CD4-positive, alpha-beta T cell treated with Interleukin-17A for 1 hour (primary cell): ENCODE results near the gene PPP1R27.

Experiments
- DNase-seq: peaks from one replicate; pipeline ENCODE4 v3.0.0-alpha.2; 2020

The PPP1R27 gene

GRCh38 chr17:81834831-81835267 lies at the start of gene PPP1R27:
Gene PPP1R27 (minus strand): TSS chr17:81835050. CDS start chr17:81834953, 97 bp downstream.
- DNase-seq: no peak

DNA sequence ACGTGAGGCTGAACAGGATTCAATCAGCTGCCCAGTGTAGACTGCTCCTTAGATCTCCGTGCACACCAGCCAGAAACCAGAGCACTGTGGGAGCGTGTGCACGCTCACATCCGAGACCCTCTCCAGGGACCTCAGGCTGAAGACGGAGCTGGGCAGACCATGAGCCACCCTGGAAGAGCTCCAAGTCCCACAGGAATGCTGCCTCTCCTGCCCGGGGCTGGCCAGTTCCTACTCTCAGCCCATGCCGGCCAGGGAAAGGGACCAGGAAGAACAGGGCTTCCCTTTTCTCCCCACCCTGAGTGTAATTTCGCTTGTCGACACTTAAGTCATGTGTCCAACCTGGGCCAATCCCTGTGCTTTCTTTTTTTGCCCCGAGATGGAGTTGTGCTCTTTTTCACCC lies 49.7 kb upstream of the PPP1R27 start:
- no peak for DNase-seq

GRCh38 chr17:81879121-81879520 lies 44.3 kb upstream of the PPP1R27 start:
- no peak for DNase-seq

- no peak for DNase-seq
Observed at GRCh38 chr17:81878294-81878693, 43.4 kb upstream of the PPP1R27 start.

DNA sequence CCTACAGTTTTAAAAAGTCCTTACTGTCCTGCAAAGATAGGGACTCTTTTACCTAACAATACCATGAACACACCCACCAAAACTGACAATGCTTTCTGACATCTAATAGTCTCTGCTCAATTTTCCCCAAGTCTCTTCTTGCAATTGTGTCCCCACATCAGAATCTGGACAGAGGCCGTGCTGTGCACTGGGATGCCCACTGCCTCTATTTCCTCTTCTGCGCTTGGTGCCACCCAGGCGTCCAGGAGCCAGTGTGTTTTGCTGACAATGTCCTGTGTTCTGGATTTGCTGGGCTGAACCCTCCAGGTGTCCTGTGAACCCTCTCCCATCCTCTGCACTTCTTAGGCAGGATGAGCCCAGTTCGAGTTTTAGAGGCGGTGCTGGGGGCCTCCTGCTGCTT lies 42.7 kb upstream of the PPP1R27 start:
- DNase-seq: no peak

DNA sequence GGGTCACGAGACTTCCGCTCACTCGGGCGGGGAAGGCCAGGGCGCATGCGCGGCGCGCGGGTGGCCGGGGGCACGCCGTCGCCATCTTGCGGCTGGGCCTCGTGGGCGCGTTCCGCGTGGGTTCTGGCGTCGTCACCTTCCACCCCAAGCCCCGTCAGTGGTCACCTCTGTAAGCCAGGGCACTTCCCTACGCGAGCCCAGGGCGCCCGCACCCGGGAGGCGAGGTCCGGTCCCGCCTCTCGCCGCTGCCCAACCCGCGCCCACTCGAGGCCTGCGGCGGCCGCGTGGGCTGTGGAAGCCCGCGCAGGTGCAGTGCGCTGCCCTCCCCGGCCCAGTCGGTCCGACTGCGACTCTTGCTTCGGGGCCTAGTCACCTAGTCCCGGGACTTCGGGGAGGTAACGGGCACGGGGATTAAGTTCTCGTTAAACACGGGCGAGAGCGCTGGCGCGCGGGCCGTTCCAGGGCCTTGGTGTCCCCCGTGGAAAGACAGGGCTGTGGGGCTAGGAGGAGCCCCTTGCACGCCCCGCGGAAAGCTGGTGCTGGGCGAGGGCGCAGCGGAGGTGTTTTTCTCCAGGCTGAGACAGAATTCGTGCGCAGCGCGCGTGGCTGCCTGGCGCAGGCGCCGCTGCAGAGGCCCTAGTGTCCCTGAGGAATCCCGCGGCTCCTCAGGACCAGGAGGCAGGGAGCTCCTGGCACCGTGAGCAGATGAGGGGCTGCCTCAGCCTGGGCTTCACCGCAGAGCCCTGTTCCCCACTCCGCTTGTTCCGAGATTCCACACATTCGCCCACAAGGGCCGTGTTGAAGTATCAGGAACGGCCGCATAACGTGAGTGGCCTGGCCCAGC lies 36.8 kb upstream of the PPP1R27 start:
- peak; percentile 96 for DNase-seq

DNA sequence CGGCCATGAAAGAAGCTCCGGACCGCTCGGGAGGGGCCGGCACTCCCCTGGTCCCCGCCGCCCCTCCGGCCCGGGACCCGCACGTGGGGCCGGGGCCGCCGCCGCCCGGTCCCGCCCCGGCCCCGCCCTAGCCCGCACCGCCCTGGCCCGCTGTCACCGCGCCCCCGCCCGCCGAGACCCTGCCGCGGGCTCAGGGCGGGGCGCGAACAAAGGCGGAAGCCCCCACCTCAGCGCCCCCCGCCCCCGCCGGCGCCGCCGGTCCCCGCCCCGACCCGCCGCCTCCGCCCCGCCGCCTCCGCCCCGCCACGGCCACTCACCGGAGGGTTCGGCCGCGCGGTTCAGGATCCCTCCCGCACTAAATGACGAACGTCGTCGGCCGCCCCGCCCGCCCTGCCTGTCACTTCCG lies 36.1 kb upstream of the PPP1R27 start, which contains the start of gene ARHGDIA:
TSS of gene ARHGDIA (minus strand) at position 357 of the 406 bp plus-strand sequence. CDS start 1,407 bp downstream, outside the sequence.
- no peak for DNase-seq

GRCh38 chr17:81870131-81870980 lies 35.5 kb upstream of the PPP1R27 start:
- DNase-seq: peak; percentile 59

GRCh38 chr17:81869221-81870130 lies 34.6 kb upstream of the PPP1R27 start:
- DNase-seq: peak; percentile 35

DNA sequence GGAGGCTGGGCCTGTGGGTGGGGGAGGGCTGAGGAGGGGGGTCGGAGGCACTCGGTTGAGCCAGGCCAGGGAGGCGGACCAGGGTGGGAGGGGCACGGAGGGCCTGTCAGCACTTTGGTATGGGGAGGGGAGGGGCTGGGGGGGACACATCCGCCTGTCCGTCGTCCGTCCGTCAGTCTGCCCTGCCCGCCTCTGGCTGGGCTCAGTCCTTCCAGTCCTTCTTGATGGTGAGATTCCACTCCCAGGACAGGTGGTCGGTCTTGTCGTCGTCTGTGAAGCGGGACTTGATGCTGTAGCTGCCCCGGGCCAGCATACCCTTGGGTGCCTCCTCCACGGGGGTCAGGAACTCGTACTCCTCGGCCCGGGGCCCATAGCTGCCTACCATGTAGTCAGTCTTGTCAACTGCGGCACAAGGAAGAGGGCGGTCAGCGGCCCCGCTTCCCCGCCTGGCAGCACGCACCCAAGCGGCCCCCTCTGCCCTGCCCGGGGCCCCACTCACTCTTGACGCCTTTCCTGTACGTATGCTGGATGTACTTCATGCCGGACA lies 33.9 kb upstream of the PPP1R27 start:
- DNase-seq: no peak

DNA sequence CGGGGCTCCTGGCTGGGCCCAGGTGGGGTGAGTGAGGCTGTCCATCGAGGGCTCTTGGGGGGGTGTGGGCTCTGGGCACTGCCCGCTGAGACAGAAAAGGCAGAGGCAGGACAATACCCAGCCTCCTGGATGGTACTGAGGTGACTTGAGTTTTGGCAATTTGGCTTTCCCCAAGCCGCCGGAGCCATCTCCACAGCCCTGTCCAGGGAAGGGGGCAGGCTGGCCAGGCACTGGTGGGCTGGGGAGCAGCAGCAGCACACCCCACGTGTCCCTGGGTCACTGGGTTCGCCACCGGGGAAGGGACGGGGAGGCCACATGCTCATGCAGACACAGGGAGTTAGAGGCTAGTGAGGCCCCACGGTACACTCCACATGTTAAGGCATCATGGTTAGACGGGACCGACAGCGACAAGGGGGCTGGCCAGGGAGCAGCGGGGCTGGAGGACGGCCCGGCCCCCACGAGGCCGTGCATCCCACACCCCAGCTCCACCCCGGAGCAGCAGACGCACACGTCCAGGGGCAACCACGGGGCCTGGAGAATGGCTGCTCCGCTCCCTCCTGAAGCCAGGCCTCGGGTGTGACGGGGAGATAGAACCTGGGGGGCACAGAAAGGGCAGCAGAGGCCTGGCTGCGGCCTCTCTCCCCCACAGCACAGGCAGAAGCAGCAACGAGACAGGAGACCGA lies 33.3 kb upstream of the PPP1R27 start:
- DNase-seq: no peak

GRCh38 chr17:81867170-81867990 lies 32.5 kb upstream of the PPP1R27 start:
- DNase-seq: peak; percentile 38

GRCh38 chr17:81866440-81867169 lies 31.8 kb upstream of the PPP1R27 start:
- peak; percentile 29 for DNase-seq

DNA sequence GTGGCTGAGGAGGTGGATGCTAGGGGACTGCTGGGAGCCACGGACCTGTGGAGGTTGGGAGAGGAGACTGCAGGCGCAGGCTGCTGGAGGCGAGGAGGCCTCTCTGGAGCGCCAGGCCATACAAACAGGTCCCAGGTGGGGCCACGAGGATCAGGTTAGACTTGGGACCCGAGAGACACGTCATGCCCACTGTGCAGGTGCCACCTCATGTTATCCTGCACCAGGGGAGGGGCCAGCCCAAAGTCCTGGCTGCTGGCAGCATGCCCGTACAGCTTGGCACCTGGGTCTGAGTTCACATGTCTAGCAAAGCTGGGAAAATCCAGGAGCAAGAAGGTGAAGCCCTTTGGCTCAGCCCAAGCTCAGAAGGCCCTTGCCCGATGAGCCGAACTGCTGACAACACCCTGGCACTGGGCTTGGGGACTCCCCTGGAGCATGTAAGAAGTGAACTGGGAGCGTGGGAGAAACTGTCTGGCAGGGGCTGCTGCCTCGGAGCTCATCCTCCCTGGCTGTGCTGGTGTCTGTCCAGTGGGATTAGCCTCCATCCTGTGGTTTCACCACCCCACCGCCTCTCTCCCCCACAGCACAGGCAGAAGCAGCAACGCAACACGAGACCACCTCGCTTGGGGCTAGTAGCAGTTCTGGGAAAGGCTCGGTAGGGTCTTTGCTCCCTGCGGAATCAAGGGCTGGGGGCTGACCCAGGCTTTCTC lies 31.0 kb upstream of the PPP1R27 start:
- peak; percentile 22 for DNase-seq

DNA sequence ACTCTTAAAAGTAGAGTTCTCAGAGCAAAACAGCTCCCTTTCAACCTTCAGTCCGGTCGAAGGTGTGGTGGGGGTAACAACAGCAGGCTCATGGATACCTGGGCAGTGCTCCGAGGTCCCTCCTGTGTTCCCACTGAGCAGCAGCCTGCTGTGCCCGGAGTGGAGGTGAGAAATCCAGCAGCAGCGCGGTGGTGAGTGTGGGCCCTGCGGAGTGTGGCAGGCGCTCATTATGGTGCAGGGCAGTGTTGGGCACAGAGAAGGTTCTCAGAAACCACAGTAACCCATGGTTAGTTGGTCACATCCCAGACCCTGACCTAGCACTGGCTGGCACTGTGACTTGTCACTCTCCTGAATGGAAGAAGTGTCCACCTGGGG lies 30.5 kb upstream of the PPP1R27 start:
- DNase-seq: no peak

- DNase-seq: no peak
Observed at GRCh38 chr17:81863833-81864768, 29.3 kb upstream of the PPP1R27 start.

DNA sequence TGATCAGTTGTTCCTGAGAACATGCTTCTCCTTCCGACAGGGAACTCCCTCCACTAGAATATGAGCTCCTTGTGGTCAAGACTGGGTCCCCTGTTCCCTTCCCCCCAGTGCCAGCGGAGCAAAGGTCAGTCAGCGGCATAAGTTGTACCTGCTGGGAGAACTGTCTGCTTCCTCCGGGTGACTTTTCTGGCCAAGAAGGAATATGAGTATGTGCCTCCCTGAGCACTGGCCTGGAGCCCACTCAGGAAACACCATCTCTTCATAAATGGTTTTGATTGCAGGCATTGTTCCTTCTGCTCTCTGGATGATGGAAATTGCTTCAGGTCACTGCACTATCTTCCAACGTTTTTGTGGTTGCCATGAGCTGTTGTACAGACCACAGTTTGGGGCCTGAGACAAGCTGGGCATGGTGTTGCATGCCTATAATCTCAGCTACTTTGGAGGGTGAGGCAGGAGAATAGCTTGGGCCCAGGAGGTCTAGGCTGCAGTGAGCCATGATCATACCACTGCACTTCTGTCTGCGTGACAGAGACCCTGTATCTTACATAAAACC lies 28.3 kb upstream of the PPP1R27 start:
- DNase-seq: no peak
